ENCODE measurements around the gene SMOC1.

GRCh38 chr14:70027785-70028428, 148.7 kb downstream of the SMOC1 start:
- TF ChIP-seq SUZ12 (IDR thresholded peaks at IDR 0.05; ENCODE audit: extremely low read depth, insufficient read depth, insufficient read length): no peak
- no peak for TF ChIP-seq ZNF274 (IDR thresholded peaks at IDR 0.05; ENCODE audit: low read depth, low read length)
